NCI-H748 (cell line): Measurements from ENCODE around the gene ZNF629.

ENCODE experiments used
- DNase-seq: peaks from one replicate; lab custom pipeline; 2025; ENCODE audit not compliant: unreplicated experiment; lab: John Stamatoyannopoulos, UW

The ZNF629 gene

GRCh38 chr16:30748634-30749445 lies 38.2 kb downstream of the ZNF629 start:
- peak; percentile 46 for DNase-seq

GRCh38 chr16:30747799-30748633 lies 39.0 kb downstream of the ZNF629 start, which contains the start of gene PHKG2:
PHKG2 (plus strand) TSS chr16:30748425; CDS start chr16:30748821, 396 bp downstream.
- DNase-seq = peak; percentile 98

- no peak for DNase-seq
Measured at GRCh38 chr16:30747331-30747730, 39.7 kb downstream of the ZNF629 start.

- DNase-seq = no peak
Measured at GRCh38 chr16:30746638-30747175, 40.3 kb downstream of the ZNF629 start.

- DNase-seq = no peak
Measured at GRCh38 chr16:30745082-30745481, 41.9 kb downstream of the ZNF629 start.

GRCh38 chr16:30744183-30744582 lies 42.8 kb downstream of the ZNF629 start:
- no peak for DNase-seq

GRCh38 chr16:30743716-30744115 lies 43.3 kb downstream of the ZNF629 start:
- DNase-seq = no peak

- no peak for DNase-seq
Measured at GRCh38 chr16:30741461-30741914, 45.5 kb downstream of the ZNF629 start.

- peak; percentile 47 for DNase-seq
Measured at GRCh38 chr16:30740364-30741251, 46.4 kb downstream of the ZNF629 start.

- DNase-seq = no peak
Measured at GRCh38 chr16:30738984-30739951, 47.7 kb downstream of the ZNF629 start.

GRCh38 chr16:30737794-30738648 lies 49.0 kb downstream of the ZNF629 start:
- no peak for DNase-seq

GRCh38 chr16:30736995-30737793 lies 49.8 kb downstream of the ZNF629 start:
- no peak for DNase-seq

GRCh38 chr16:30731411-30731810 lies 55.6 kb downstream of the ZNF629 start:
- no peak for DNase-seq

GRCh38 chr16:30728899-30729672 lies 57.9 kb downstream of the ZNF629 start:
- no peak for DNase-seq
